Activated T-cell treated with anti-CD3 and anti-CD28 coated beads, Interleukin-2, amount 50 U/mL, for 72 hours (primary cell): Measurements from ENCODE around the gene ACE. TPM values are rescaled to one million over a fixed set of nuclear protein-coding genes. Genes with fewer than 3 reads are reported as not detected.

ENCODE experiments used
- ATAC-seq, 2 donors: fragments of 150-1000 bp; cut with Tn5 transposase; replicated peaks in 1 of 2; 2 replicates each; pipeline ENCODE4 v1.10.0; 2021; ENCODE audit warnings: moderate library complexity in 2 of 2, mild to moderate bottlenecking in 1 of 2
- DNase-seq, 2 donors: peaks; one replicate each; pipeline ENCODE4 v3.0.0; 2021 to 2022; ENCODE audit warnings: mixed read lengths in 1 of 2
- H3K27ac Mint-ChIP-seq: one replicate; pipeline ENCODE4 v1.8.0; 2022; ENCODE audit warnings: mild to moderate bottlenecking, moderate library complexity, mixed read lengths
- H3K27me3 Mint-ChIP-seq: one replicate; pipeline ENCODE4 v1.8.0; 2022; ENCODE audit warnings: low read depth, mixed read lengths
- H3K36me3 Mint-ChIP-seq, 2 donors: one replicate each; pipeline ENCODE4 v1.8.0; 2022; ENCODE audit warnings: mixed read lengths in 2 of 2, mild to moderate bottlenecking in 1 of 2; ENCODE audit not compliant: insufficient read depth in 2 of 2
- H3K4me1 Mint-ChIP-seq: one replicate; pipeline ENCODE4 v1.8.0; 2022; ENCODE audit warnings: low read depth, mixed read lengths
- H3K4me3 Mint-ChIP-seq, 2 donors: one replicate each; pipeline ENCODE4 v1.8.0; 2022; ENCODE audit warnings: mild to moderate bottlenecking in 2 of 2, mixed read lengths in 2 of 2, moderate library complexity in 2 of 2
- H3K9me3 Mint-ChIP-seq, 2 donors: one replicate each; pipeline ENCODE4 v1.8.0; 2022; ENCODE audit warnings: mixed read lengths in 2 of 2
- total RNA-seq, 2 donors: library from RNA; stranded (reverse); gene quantifications; one replicate each; pipeline ENCODE4 v1.2.3, GENCODE V29; 2022

The ACE gene
- total RNA-seq, 2 donors from 2014 or later = 0.58 to 2.5 TPM

DNA sequence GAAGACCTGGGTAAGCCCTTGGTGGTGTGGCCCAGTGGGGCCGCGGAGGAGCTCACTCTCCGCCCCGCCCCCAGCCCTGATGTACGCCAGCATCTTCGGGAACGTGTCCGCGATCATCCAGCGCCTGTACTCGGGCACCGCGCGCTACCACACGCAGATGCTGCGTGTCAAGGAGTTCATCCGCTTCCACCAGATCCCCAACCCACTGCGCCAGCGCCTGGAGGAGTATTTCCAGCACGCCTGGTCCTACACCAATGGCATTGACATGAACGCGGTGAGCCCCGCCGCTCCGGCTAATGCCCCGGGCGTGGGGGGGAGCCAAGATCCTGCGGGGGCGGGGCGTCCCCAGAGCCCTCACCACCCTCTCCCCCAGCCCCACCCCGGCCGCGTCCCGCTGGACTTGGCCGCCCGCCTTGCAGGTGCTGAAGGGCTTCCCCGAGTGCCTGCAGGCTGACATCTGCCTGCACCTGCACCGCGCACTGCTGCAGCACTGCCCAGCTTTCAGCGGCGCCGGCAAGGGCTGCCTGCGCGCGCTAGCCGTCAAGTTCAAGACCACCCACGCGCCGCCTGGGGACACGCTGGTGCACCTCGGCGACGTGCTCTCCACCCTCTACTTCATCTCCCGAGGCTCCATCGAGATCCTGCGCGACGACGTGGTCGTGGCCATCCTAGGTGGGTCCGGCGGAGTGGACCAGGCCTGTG is 61.3 kb downstream of the ACE start:
- Mint-ChIP-seq H3K27ac (no peak overlapping the region), H3K27me3 (peaks cover 37% of the 10 kb centered on the region), H3K4me3 (peak overlapping the region; percentile 46 to 54), H3K9me3 (no peaks in the 10 kb centered on the region), H3K4me1 (peaks cover 6% of the 10 kb centered on the region), H3K36me3 (no peaks in the 10 kb centered on the region)
- ATAC-seq (peak; percentile 51 to 63), DNase-seq (peak; percentile 21 to 29)

DNA sequence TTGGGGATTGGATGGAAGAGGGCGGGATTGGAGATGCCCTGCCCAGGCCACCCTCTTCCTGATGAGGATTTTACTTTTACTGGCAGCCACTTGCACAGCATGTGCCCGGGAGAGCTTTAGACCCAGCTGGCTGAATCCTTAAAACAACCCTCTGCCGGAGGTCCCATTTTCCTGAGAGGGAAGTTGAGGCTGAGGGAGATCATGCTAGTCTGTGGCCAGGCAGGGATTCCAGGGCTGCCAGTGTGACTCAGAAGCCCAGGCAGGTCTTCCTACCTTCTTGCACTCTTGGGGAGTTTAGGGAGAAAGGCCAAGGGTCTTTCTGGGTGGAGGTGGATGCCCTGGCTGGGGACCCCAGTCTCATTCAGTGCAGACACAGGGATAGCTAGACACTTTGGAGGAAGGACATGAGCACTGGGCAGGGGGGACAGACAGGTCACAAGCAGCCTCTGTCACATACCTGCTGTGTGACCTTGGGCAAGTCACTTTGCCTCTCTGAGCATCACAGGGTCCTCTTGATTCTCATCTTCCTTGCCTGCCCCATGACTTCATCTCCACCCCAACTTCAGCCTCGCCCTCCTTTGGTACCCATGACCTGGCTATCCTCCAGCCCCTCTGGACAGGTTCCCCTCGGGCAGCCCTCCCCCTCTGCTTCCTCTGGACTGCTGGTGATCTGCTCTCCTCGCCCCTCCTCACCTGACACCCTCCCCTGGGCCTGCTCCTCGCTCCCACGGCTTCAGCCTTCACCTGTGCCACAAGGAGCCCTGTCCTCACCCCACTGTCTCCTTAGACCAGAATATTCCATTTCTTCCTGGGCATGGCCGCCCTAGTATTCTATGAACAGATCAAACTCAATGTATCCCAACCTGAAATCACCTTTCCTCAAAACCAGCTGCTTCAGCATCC is 62.1 kb downstream of the ACE start:
- Mint-ChIP-seq H3K27ac (no peak overlapping the region), H3K27me3 (peaks cover 37% of the 10 kb centered on the region), H3K36me3 (no peaks in the 10 kb centered on the region), H3K4me3 (peak overlapping the region; percentile 46 to 54), H3K9me3 (no peaks in the 10 kb centered on the region), H3K4me1 (peaks cover 6% of the 10 kb centered on the region)
- DNase-seq (no peak), ATAC-seq (no peak)

DNA sequence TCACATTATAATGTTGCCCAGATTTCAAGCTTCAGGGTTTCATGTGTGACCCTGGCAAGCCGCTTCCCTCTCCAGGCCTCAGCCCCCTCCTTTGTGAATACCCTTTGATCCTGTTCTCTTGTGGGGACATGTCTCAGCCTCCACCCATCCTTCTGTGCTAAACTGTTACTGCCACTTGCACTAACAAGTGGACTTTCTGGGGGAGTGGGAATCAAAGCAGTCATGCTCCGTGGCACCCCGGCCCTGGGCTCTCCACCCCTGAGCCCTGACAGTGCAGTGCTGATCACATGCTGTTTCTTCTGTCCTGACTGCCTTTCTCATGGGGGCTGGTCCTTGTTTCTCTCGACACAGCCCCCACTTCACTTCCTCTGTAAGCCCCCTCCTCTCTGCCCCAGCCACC is 63.7 kb downstream of the ACE start:
- DNase-seq = no peak
- no peaks in the 10 kb centered on the region for H3K36me3 Mint-ChIP-seq
- no peak for ATAC-seq
- H3K4me1 Mint-ChIP-seq = peaks cover 6% of the 10 kb centered on the region
- peaks cover 31% of the 10 kb centered on the region for H3K27me3 Mint-ChIP-seq
- H3K27ac Mint-ChIP-seq = no peak overlapping the region
- no peaks in the 10 kb centered on the region for H3K9me3 Mint-ChIP-seq
- H3K4me3 Mint-ChIP-seq = no peak overlapping the region

DNA sequence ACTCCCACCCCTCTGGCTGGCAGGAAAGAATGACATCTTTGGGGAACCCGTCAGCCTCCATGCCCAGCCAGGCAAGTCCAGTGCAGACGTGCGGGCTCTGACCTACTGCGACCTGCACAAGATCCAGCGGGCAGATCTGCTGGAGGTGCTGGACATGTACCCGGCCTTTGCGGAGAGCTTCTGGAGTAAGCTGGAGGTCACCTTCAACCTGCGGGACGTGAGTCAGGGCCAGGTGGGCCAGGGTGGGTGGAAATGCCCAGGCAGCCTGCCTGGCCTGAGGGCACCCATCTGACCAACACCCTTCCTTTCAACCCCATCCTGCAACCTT is 65.3 kb downstream of the ACE start:
- ATAC-seq = no peak
- H3K4me3 Mint-ChIP-seq = no peak overlapping the region
- no peak for DNase-seq
- H3K36me3 Mint-ChIP-seq = no peaks in the 10 kb centered on the region
- H3K27me3 Mint-ChIP-seq = peaks cover 27% of the 10 kb centered on the region
- peaks cover 6% of the 10 kb centered on the region for H3K4me1 Mint-ChIP-seq
- no peak overlapping the region for H3K27ac Mint-ChIP-seq
- H3K9me3 Mint-ChIP-seq = no peaks in the 10 kb centered on the region

DNA sequence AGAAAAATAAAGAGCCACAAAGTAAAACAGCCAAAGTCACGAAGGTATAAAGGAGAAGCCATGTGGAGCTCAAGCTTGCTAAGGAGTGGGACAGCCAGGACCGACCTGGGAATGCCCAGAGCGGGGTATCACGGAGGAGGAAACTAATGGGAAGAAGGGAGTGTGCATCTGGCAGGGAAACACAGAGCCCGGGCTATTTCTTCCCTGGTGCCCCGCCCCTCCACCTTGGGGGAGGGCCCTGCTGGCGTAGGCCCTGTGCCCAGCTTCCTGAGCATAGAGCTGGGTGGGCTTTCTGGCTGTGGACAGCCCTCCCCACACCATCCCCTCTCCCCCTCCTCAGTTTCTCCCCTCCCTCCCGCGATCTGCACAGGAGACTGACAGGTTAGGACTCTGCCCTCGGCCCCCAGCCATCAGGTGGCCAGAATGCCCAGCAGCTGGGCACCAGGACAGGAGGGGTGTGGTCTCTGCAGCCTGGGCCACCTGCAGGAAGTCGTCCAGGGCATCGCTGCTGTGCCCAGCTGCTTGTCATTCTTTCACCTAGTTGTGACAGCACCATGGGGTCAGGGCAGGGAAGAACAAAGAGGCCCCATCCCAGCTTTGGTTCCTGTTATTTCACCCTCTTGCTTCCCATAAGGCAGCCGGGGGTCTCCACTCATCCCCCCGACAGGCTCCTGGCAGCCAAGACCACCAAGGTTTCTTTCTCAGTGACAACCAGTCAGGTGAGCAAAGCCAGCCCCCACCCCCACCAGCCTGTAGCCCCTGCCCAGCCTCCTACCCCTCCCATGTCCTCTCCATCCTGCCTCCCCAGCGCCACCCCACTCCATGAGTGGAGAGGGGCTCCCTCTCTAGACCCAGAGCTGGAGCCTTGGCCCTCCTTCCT is 66.3 kb downstream of the ACE start:
- H3K4me1 Mint-ChIP-seq = peaks cover 6% of the 10 kb centered on the region
- no peaks in the 10 kb centered on the region for H3K9me3 Mint-ChIP-seq
- H3K27ac Mint-ChIP-seq = no peak overlapping the region
- H3K4me3 Mint-ChIP-seq = no peak overlapping the region
- ATAC-seq (no peak), DNase-seq (no peak)
- H3K36me3 Mint-ChIP-seq = no peaks in the 10 kb centered on the region
- H3K27me3 Mint-ChIP-seq = peaks cover 19% of the 10 kb centered on the region

DNA sequence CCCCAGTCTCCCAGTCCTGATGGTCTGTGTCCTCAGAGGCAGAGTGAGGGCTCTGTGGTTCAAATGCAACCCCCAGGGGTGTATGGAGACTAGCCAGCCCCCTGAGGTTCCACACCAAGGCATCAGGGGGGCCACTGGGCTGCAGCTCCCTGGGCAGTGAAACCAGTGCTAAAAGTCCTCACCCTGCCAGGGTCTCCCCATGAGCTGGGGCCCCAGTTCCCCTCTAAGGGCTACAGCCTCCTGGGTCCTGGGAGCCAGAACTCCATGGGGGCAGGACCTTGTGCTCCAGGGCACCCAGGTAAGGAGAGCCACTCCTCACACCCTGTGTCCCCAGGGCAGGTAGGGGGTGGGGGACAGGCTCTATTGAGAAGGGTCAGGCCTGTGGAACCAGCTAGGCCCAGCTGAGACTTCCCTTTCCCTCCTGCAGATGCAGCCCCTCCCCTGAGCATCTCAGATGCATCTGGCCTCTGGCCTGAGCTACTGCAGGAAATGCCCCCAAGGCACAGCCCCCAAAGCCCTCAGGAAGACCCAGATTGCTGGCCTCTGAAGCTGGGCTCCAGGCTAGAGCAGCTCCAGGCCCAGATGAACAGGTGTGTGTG is 67.1 kb downstream of the ACE start:
- no peaks in the 10 kb centered on the region for H3K36me3 Mint-ChIP-seq
- no peaks in the 10 kb centered on the region for H3K4me1 Mint-ChIP-seq
- H3K9me3 Mint-ChIP-seq = no peaks in the 10 kb centered on the region
- ATAC-seq = no peak
- no peak for DNase-seq
- H3K27me3 Mint-ChIP-seq = peaks cover 12% of the 10 kb centered on the region
- H3K27ac Mint-ChIP-seq = no peak overlapping the region
- no peak overlapping the region for H3K4me3 Mint-ChIP-seq

DNA sequence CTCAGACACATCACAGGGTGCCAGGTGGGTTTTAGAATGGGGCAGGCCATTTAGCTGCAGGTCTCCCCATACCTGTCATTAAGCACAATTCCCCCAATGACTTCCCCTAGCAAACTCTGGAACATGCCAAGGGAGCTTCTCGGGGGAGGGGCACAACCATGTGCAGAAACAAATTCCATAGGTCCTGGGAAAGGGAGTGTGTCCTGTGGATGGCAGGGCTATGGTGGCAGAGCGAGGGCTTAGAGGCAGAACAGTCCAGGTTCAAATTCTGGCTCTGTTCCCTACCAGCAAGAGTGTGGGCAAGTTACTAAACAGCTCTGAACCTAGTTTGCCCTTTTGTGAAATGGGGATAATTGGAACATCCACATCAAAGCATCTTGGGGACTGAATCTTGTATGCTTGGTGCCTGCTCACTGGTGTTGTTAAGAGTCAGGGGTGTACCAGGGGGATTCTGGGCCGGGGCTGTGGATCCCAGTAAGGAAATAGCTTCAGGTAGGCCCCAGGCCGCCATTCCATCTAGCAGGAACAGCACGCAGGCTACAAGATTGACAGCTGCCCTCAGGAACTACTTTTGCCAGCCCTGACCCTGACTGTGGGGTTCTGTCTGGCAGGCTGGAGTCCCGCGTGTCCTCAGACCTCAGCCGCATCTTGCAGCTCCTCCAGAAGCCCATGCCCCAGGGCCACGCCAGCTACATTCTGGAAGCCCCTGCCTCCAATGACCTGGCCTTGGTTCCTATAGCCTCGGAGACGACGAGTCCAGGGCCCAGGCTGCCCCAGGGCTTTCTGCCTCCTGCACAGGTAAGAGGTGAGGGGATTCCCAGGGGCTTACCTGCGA is 67.8 kb downstream of the ACE start:
- Mint-ChIP-seq H3K27me3 (peaks cover 4% of the 10 kb centered on the region), H3K36me3 (no peaks in the 10 kb centered on the region), H3K9me3 (no peaks in the 10 kb centered on the region), H3K4me3 (no peak overlapping the region), H3K4me1 (no peaks in the 10 kb centered on the region), H3K27ac (no peak overlapping the region)
- no peak for ATAC-seq
- no peak for DNase-seq

DNA sequence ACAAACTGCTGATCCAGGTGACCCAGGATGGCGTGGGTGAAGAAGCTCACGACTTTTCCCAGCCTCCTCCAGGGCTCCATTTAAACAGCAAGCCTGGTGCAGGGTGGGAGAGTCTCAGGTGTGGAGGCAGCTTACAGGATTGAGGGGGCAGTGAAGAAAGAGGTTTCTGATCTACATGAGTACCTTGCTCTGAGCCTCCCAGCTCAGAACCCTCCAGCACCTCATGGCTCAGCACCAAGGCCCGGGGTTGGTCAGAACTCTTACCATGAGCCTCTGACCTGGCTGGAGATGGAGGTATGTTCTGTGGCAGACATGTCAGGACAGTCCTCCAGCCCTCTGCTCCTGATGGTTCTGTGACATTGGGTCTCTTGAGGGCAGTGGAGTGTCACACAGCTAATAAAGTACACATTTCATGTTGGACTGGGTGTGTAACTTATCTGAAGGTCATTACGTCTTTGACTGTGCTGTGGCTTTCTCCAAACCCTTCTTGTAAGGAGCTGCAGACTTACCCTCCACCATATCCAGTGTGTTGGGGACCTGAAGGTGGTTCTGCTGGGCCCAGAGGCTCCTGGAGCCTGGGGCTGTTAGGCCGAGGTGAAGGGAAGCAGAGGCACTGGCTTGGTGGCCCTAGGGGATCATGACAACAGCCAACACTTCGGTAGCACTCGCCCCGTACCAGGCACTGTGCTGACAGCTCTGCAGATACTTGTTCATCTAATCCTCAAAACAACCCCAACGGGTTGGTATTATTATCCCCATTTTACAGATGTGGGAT is 69.6 kb downstream of the ACE start:
- Mint-ChIP-seq H3K9me3 (no peaks in the 10 kb centered on the region), H3K36me3 (peaks cover 6 to 8% of the 10 kb centered on the region in 2 donors), H3K4me3 (no peak overlapping the region), H3K4me1 (peaks cover 3% of the 10 kb centered on the region), H3K27ac (no peak overlapping the region), H3K27me3 (no peaks in the 10 kb centered on the region)
- DNase-seq = no peak
- no peak for ATAC-seq

DNA sequence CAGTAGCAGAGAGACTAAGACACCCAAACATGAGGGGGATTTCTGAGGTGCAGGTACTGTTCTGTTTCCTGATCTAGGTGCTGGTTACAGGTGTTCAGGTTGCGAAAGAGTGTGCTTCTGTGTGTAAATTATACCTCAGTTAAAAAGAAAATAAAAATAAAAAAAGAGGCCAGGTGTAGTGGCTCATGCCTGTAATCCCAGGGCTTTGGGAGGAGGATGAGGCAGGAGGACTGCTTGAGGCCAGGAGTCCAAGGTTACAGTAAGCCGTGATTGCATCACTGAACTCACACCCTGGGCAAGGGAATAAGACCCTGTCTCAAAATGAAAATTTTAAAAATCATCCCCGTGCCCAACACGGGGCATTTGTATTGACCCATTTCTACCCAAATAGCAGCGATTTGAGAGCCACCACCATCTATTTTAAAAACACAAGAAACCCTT is 70.2 kb downstream of the ACE start:
- DNase-seq (no peak), ATAC-seq (no peak)
- no peak overlapping the region for H3K4me3 Mint-ChIP-seq
- no peaks in the 10 kb centered on the region for H3K27me3 Mint-ChIP-seq
- H3K36me3 Mint-ChIP-seq = peaks cover 8% of the 10 kb centered on the region in 2 donors
- H3K9me3 Mint-ChIP-seq = no peaks in the 10 kb centered on the region
- H3K4me1 Mint-ChIP-seq = peaks cover 9% of the 10 kb centered on the region
- H3K27ac Mint-ChIP-seq = no peak overlapping the region
